ENCODE results near the gene PIGX.
"Not testable (repeated sequence)": the region's sequence is repeated elsewhere in the genome, so short reads cannot be mapped to it uniquely, and the experiment has no call there.

The PIGX gene

GRCh38 chr3:196706327-196706726 is 5.8 kb upstream of the PIGX start:
- DNase-seq: no peak

- DNase-seq: no peak
Observed at GRCh38 chr3:196706731-196707130, 5.4 kb upstream of the PIGX start.

GRCh38 chr3:196707566-196707965 is 4.6 kb upstream of the PIGX start:
- no peak for DNase-seq

- no peak for DNase-seq
Observed at GRCh38 chr3:196708467-196708866, 3.7 kb upstream of the PIGX start.

GRCh38 chr3:196712514-196713413 is 587 bp downstream of the PIGX start:
- DNase-seq: peak in 1 of 2 experiments; percentile 61

- not testable (repeated sequence) for DNase-seq
Observed at GRCh38 chr3:196717162-196717561, 5.0 kb downstream of the PIGX start.

GRCh38 chr3:196721097-196721496 is 8.9 kb downstream of the PIGX start:
- DNase-seq: no peak

GRCh38 chr3:196726788-196727675 is 14.9 kb downstream of the PIGX start:
- DNase-seq: no peak

GRCh38 chr3:196735751-196736150 is 23.6 kb downstream of the PIGX start:
- no peak for DNase-seq

- DNase-seq: no peak
Observed at GRCh38 chr3:196736670-196737374, 24.6 kb downstream of the PIGX start.

GRCh38 chr3:196737655-196738054 is 25.5 kb downstream of the PIGX start:
- DNase-seq: no peak

GRCh38 chr3:196739671-196740480 is 27.7 kb downstream of the PIGX start, which contains the start of gene PAK2:
Gene PAK2 (plus strand): TSS chr3:196739857. CDS start chr3:196782647, 42,790 bp downstream.
- DNase-seq: peak; percentile 68 to 93

GRCh38 chr3:196740481-196741248 is 28.5 kb downstream of the PIGX start:
- peak in 1 of 2 experiments; percentile 45 for DNase-seq

- DNase-seq: no peak
Observed at GRCh38 chr3:196741249-196741889, 29.2 kb downstream of the PIGX start.

- not testable (repeated sequence) for DNase-seq
Observed at GRCh38 chr3:196743569-196743968, 31.4 kb downstream of the PIGX start.

GRCh38 chr3:196749125-196749524 is 36.9 kb downstream of the PIGX start:
- no peak for DNase-seq

GRCh38 chr3:196753201-196753600 is 41.0 kb downstream of the PIGX start:
- DNase-seq: no peak

- no peak for DNase-seq
Observed at GRCh38 chr3:196754091-196754981, 42.2 kb downstream of the PIGX start.

GRCh38 chr3:196756732-196757131 is 44.6 kb downstream of the PIGX start:
- no peak for DNase-seq
